Gastroesophageal sphincter (tissue), 3 donors: ENCODE data around the gene IGHMBP2.

Experiments
- POLR2A ChIP-seq, 2 donors: fragments of 450-650 bp; IDR thresholded peaks; one replicate each; pipeline ENCODE4 v1.6.1; 2017; ENCODE audit warnings: antibody characterized with exemption in 2 of 2, mild to moderate bottlenecking in 2 of 2, moderate library complexity in 1 of 2
- TF ChIP-seq, protein P1 (sequence below), 4 experiments: fragments of 200-600 bp in 2 of 4; fragments of 450-650 bp in 2 of 4; sonication (generic) in 1 of 4; IDR thresholded peaks; one replicate each; pipeline ENCODE4 v1.5.1; 2017 to 2019; ENCODE audit warnings: antibody characterized with exemption in 4 of 4, mild to moderate bottlenecking in 2 of 4, moderate library complexity in 2 of 4

GRCh38 chr11:68941324-68942094 is 37.8 kb downstream of the IGHMBP2 start:
- TF ChIP-seq, protein P1, sequence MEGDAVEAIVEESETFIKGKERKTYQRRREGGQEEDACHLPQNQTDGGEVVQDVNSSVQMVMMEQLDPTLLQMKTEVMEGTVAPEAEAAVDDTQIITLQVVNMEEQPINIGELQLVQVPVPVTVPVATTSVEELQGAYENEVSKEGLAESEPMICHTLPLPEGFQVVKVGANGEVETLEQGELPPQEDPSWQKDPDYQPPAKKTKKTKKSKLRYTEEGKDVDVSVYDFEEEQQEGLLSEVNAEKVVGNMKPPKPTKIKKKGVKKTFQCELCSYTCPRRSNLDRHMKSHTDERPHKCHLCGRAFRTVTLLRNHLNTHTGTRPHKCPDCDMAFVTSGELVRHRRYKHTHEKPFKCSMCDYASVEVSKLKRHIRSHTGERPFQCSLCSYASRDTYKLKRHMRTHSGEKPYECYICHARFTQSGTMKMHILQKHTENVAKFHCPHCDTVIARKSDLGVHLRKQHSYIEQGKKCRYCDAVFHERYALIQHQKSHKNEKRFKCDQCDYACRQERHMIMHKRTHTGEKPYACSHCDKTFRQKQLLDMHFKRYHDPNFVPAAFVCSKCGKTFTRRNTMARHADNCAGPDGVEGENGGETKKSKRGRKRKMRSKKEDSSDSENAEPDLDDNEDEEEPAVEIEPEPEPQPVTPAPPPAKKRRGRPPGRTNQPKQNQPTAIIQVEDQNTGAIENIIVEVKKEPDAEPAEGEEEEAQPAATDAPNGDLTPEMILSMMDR (IDR thresholded peaks at IDR 0.05), result no peak
- TF ChIP-seq POLR2A (IDR thresholded peaks at IDR 0.05), result no peak
